Central memory CD8-positive, alpha-beta T cell (primary cell): ENCODE data around the gene MTCH1.
"Not testable (repeated sequence)": the region's sequence is repeated elsewhere in the genome, so short reads cannot be mapped to it uniquely, and the experiment has no call there.

Experiments used
- ATAC-seq: fragments of 150-1000 bp; cut with Tn5 transposase; replicated peaks from 2 replicates; pipeline ENCODE4 v1.10.0; 2022; ENCODE audit warnings: mild to moderate bottlenecking, moderate FRiP score, moderate number of reproducible peaks; ENCODE audit not compliant: poor library complexity, severe bottlenecking; ENCODE audit errors: extremely low read depth
- DNase-seq, 2 donors: peaks; one replicate each; pipeline ENCODE4 v3.0.0; 2021; ENCODE audit warnings: low spot score in 2 of 2
- H3K27ac Mint-ChIP-seq: one replicate; pipeline ENCODE4 v1.8.0; 2022; ENCODE audit warnings: low read depth, mild to moderate bottlenecking, moderate library complexity, mixed read lengths
- H3K27me3 Mint-ChIP-seq: one replicate; pipeline ENCODE4 v1.8.0; 2022; ENCODE audit warnings: mixed read lengths
- H3K36me3 Mint-ChIP-seq: one replicate; pipeline ENCODE4 v1.8.0; 2022; ENCODE audit warnings: mild to moderate bottlenecking, moderate library complexity, mixed read lengths; ENCODE audit not compliant: insufficient read depth
- H3K4me1 Mint-ChIP-seq: one replicate; pipeline ENCODE4 v1.8.0; 2022; ENCODE audit warnings: mixed read lengths
- H3K4me3 Mint-ChIP-seq: one replicate; pipeline ENCODE4 v1.8.0; 2022; ENCODE audit warnings: mild to moderate bottlenecking, moderate library complexity, mixed read lengths
- H3K9me3 Mint-ChIP-seq: one replicate; pipeline ENCODE4 v1.8.0; 2022; ENCODE audit warnings: mixed read lengths

Gene MTCH1

DNA sequence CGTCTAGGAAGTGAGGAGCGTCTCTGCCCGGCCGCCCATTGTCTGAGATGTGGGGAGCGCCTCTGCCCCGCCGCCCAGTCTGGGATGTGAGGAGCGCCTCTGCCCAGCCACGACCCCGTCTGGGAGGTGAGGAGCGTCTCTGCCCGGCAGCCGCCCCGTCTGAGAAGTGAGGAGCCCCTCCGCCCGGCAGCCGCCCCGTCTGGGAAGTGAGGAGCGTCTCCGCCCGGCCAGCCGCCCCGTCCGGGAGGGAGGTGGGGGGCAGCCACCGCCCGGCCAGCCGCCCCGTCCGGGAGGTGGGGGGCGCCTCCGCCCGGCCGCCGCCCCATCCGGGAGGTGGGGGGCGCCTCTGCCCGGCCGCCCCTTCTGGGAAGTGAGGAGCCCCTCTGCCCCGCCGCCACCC, 44.4 kb downstream of the MTCH1 start:
- DNase-seq, H3K27ac Mint-ChIP-seq, H3K36me3 Mint-ChIP-seq, H3K9me3 Mint-ChIP-seq, H3K4me1 Mint-ChIP-seq, H3K4me3 Mint-ChIP-seq, ATAC-seq: not testable (repeated sequence)
- peaks cover 25% of the 10 kb centered on the region for H3K27me3 Mint-ChIP-seq

DNA sequence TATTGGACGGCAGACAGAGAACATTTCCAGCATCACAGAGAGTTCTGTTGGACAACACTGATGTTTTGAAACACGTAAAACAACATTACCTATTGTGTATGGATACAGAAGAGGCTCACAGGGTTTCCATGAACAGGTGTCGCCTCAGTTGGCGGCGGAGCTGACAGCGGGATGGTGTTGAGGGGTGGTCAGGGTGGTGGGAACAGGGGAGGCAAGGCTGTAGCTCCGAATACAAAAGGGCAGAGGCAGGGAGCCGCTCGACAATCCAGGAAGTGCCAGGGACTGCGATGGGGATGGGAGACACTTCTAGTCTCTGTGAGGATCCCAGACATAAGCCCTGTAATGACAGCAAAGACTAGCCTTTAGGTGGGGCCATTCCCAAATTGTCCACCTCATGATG, 46.0 kb downstream of the MTCH1 start:
- H3K4me3 Mint-ChIP-seq: no peak overlapping the region
- no peak overlapping the region for H3K27ac Mint-ChIP-seq
- H3K27me3 Mint-ChIP-seq: peaks cover 31% of the 10 kb centered on the region
- H3K36me3 Mint-ChIP-seq: no peaks in the 10 kb centered on the region
- no peak for ATAC-seq
- DNase-seq: no peak
- H3K9me3 Mint-ChIP-seq: no peaks in the 10 kb centered on the region
- H3K4me1 Mint-ChIP-seq: no peaks in the 10 kb centered on the region

DNA sequence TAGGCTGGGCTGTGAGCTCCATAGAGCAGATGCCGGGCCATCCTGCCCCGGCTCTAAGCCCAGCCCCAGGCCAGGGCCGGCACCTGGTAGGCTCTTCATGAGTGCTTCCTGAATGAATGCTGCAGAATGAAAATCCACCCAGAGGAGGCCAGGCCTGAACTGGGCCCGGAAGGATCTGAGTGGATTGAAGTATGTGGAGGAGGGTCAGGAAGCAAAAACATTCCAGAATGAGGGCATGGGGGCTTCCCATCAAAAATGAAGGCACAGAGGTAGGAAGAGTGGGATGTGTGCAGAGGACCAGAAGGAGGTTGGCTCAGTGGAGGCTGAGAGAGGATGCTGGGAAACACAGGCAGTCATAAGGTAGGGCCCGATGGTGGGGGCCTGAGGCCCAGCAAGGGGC, 47.0 kb downstream of the MTCH1 start:
- ATAC-seq, H3K36me3 Mint-ChIP-seq, H3K9me3 Mint-ChIP-seq, H3K27ac Mint-ChIP-seq, H3K4me1 Mint-ChIP-seq, DNase-seq, H3K4me3 Mint-ChIP-seq: not testable (repeated sequence)
- H3K27me3 Mint-ChIP-seq: peaks cover 31% of the 10 kb centered on the region

DNA sequence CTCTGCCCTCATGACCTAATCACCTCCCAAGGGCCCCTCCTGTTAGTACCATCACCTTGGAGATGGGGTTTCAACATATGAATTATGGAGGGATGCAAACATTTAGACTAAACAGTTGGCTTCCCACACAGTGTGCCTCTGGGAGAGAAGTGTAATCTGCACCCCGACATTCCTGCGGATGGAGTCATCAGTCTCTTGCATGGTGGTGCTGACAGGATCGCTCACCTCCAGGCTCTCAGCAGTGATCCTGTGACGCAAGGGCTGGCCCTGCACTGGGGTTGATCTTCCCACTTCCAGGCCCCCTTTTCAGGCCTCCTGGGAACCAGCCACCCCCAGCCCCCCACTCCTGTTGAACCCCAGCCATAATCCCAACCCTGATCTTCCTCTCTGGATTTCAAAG, 47.5 kb downstream of the MTCH1 start:
- Mint-ChIP-seq H3K27me3 (peaks cover 31% of the 10 kb centered on the region), H3K4me1 (no peaks in the 10 kb centered on the region), H3K9me3 (no peaks in the 10 kb centered on the region), H3K4me3 (no peak overlapping the region), H3K27ac (no peak overlapping the region), H3K36me3 (no peaks in the 10 kb centered on the region)
- DNase-seq (no peak), ATAC-seq (no peak)

DNA sequence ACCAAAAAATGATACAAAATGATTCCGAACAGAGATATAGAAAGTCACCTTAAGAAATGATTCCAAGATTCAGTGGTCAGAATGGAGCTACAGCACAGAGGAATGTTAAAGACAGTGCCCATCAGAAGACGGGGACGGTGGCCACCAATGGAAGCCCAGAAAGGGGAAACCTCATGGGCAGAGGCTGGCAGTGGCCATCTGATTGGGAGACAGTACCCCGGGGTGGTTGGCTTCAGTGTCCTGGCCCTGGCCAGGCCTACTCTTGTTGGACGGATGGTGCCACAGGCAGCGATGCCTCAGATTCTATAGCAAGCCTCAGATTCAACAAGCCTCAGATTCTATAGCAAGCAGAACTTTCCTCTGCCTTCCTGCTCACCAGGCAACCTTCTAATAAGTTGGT, 48.1 kb downstream of the MTCH1 start:
- H3K36me3 Mint-ChIP-seq: no peaks in the 10 kb centered on the region
- H3K9me3 Mint-ChIP-seq: no peaks in the 10 kb centered on the region
- H3K27me3 Mint-ChIP-seq: peaks cover 31% of the 10 kb centered on the region
- no peak overlapping the region for H3K27ac Mint-ChIP-seq
- no peak for DNase-seq
- H3K4me1 Mint-ChIP-seq: no peaks in the 10 kb centered on the region
- ATAC-seq: no peak
- no peak overlapping the region for H3K4me3 Mint-ChIP-seq

DNA sequence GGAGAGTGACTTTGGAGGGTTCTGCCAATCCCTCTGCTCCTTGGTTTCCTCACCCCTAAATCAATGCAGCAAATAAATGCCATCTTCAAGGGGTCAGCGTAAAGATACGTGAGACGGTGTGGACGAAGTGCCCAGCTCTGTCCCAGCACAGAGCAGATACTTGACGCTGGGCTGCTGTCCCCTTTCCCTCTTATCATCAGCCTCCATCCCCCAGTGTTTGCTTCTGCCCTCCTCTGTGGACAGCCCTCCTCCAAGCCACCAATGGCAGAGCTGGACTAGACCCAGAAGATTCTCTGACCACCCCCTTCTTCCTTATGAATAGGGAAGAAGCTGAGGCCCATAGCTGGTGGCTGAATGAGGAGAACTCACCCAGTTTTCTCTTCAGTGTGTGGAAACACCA, 49.2 kb downstream of the MTCH1 start:
- no peak overlapping the region for H3K4me3 Mint-ChIP-seq
- DNase-seq (no peak), ATAC-seq (no peak)
- H3K27me3 Mint-ChIP-seq: peaks cover 31% of the 10 kb centered on the region
- no peaks in the 10 kb centered on the region for H3K9me3 Mint-ChIP-seq
- no peaks in the 10 kb centered on the region for H3K36me3 Mint-ChIP-seq
- H3K4me1 Mint-ChIP-seq: no peaks in the 10 kb centered on the region
- no peak overlapping the region for H3K27ac Mint-ChIP-seq

DNA sequence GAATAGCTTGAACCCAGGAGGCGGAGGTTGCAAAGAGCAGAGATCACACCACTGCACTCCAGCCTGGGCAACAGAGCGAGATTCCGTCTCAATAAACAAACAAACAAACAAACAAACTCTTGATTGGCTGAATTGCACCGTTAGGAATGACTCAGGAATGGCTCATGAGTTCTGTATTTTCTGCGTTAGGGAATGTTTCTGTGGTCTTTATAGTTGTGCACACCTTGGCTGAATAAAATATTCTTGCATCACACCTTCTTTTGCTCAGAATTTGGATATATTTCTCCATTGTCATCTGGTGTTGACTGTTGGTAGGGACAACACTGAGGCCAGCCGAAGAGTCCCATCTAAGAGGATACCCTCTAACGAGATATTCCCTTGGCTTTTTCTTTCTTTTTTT, 51.1 kb downstream of the MTCH1 start:
- H3K27me3 Mint-ChIP-seq: peaks cover 22% of the 10 kb centered on the region
- no peak for ATAC-seq
- H3K4me1 Mint-ChIP-seq: no peaks in the 10 kb centered on the region

DNA sequence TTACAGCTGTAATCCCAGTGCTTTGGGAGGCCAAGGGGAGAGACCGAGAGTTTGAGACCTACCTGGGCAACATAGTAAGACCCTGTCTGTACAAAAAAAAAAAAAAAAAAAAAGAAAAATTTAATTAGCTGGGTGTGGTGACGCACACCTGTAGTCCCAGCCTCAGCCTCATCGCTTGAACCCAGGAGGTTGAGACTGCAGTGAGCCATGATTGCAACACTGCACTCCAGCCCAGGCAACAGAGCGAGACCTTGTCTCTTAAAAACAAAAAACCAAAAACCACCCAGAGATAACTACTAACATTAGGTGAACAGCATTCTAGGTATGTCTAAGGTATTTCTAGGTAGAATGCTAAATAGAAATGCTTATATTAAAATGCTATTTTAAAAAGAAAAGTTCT, 52.5 kb downstream of the MTCH1 start:
- ATAC-seq (no peak), DNase-seq (no peak)
- no peaks in the 10 kb centered on the region for H3K4me1 Mint-ChIP-seq
- H3K9me3 Mint-ChIP-seq: no peaks in the 10 kb centered on the region
- H3K4me3 Mint-ChIP-seq: no peak overlapping the region
- H3K27me3 Mint-ChIP-seq: peaks cover 10% of the 10 kb centered on the region
- H3K36me3 Mint-ChIP-seq: peaks cover 1% of the 10 kb centered on the region
- no peak overlapping the region for H3K27ac Mint-ChIP-seq

More for the DNA sequence above, 51.1 kb downstream of the MTCH1 start:
- Mint-ChIP-seq H3K27ac (no peak overlapping the region), H3K4me3 (no peak overlapping the region), H3K36me3 (no peaks in the 10 kb centered on the region), H3K9me3 (no peaks in the 10 kb centered on the region)
- DNase-seq: no peak

DNA sequence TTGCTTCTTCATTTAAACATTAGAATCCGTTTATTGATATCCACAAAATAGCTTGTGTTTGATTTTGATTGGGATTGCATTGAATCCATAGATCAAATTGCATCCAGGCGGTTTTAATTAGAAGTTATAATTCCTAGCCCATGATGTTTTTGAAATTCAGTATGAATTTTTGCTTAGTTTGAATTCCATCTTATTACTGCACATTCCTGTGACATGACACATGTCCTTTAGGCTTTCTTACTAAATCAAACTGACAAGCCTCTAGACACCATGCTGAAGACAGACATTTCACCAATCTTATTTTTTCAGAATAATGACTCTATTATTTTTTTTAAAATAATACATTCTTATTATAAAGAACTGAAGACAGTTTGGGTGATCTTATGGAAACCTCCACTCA, 52.9 kb downstream of the MTCH1 start:
- peaks cover 10% of the 10 kb centered on the region for H3K27me3 Mint-ChIP-seq
- H3K9me3 Mint-ChIP-seq: no peaks in the 10 kb centered on the region
- no peak for ATAC-seq
- no peaks in the 10 kb centered on the region for H3K4me1 Mint-ChIP-seq
- H3K36me3 Mint-ChIP-seq: peaks cover 1% of the 10 kb centered on the region
- H3K27ac Mint-ChIP-seq: no peak overlapping the region
- no peak for DNase-seq
- no peak overlapping the region for H3K4me3 Mint-ChIP-seq

DNA sequence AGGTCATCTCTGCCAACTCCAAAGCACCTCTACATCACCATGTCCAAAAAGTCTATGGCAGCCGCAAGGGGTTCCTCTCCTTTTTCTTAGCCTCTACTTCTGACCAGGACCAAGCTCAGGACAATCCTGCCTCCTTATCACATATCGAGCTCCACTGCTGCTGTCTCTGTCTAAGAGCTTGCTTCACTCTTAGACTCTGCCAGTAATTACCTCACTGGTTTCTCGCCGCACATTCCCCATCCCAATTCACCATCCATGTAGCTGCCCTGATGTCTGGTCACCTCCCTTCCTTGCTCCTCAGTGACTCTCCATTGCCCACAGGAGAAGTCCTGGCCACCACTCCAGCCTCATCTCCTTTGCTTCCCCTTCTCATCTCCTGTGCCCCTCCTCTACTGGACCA, 55.5 kb downstream of the MTCH1 start:
- Mint-ChIP-seq H3K27ac (no peak overlapping the region), H3K4me1 (no peaks in the 10 kb centered on the region), H3K9me3 (no peaks in the 10 kb centered on the region), H3K36me3 (peaks cover 1% of the 10 kb centered on the region), H3K27me3 (no peaks in the 10 kb centered on the region), H3K4me3 (no peak overlapping the region)
- DNase-seq (no peak), ATAC-seq (no peak)

DNA sequence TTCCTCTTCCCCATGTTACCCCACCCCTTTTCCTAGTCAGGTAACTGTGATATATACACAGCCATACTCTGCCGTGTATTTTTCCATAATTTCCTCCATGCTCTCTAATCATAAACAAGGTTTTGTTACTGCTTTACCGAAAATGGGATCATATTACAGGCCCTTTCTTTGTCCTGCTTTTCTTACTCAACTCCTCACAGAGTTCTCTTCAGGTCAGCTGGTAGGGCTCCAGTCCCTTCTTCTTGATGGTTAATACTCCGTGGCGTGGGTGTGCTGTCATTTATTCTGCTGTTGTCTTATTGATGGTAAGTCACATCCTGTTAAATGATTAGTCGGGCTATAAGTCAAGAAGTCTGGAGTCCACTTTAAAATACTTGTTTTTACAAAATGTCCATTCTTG, 56.4 kb downstream of the MTCH1 start:
- DNase-seq (no peak), ATAC-seq (no peak)
- no peak overlapping the region for H3K27ac Mint-ChIP-seq
- H3K4me1 Mint-ChIP-seq: no peaks in the 10 kb centered on the region
- no peaks in the 10 kb centered on the region for H3K27me3 Mint-ChIP-seq
- H3K4me3 Mint-ChIP-seq: no peak overlapping the region
- H3K36me3 Mint-ChIP-seq: peaks cover 3% of the 10 kb centered on the region
- no peaks in the 10 kb centered on the region for H3K9me3 Mint-ChIP-seq

DNA sequence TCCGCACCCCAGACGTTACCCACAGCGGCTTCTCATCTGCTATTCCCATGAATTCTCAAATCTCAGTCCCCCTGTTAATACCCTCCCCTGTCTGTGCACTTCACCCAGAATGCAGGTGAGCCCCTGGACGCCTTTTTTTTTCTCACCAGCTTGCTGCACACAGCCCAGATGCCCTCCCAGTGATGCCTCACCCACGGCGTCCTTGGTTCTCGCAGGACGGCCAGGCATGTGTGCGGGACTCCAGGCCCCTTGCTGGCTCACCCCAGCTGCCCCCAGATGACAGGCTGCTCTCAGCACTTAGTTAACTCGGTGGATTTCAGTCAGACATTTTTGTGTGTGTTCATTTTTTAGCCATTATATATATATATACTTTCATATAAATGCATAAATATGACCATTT, 56.8 kb downstream of the MTCH1 start:
- DNase-seq (no peak), ATAC-seq (no peak)
- Mint-ChIP-seq H3K27ac (no peak overlapping the region), H3K36me3 (peaks cover 3% of the 10 kb centered on the region), H3K27me3 (no peaks in the 10 kb centered on the region), H3K4me1 (no peaks in the 10 kb centered on the region), H3K4me3 (no peak overlapping the region), H3K9me3 (no peaks in the 10 kb centered on the region)

DNA sequence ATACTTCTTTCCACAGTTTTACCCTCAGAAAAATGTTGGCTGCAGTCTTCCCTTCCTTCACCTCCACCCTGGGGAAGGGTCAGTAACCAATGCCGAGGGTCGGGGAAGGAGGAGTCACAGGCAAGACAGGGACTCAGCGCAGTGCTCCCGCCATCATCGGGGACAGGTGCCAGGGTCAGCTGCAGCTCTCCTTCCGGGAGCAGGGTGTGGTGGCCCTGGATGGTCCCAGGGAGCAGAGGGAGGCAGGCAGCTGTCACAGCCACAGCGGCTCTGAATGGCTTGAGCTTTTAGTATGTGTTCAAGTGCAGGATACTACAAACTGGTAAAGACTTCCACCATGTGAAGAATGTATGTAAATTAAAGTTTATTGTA, 57.5 kb downstream of the MTCH1 start:
- DNase-seq (no peak), ATAC-seq (no peak)
- Mint-ChIP-seq H3K27ac (no peak overlapping the region), H3K4me3 (no peak overlapping the region), H3K4me1 (no peaks in the 10 kb centered on the region), H3K36me3 (peaks cover 5% of the 10 kb centered on the region), H3K9me3 (no peaks in the 10 kb centered on the region), H3K27me3 (no peaks in the 10 kb centered on the region)
